Endothelial cell (in vitro differentiated cells): ENCODE results near the gene MED15. TPM values are rescaled to one million over a fixed set of nuclear protein-coding genes. Genes with fewer than 3 reads are reported as not detected.

ENCODE experiments used
- DNase-seq: peaks from one replicate; pipeline ENCODE4 v3.0.0; 2021; ENCODE audit warnings: low spot score
- H3K27ac Mint-ChIP-seq: one replicate; pipeline ENCODE4 v1.8.0; 2021; ENCODE audit warnings: mixed read lengths, inconsistent platforms; ENCODE audit not compliant: unreplicated experiment
- H3K27me3 Mint-ChIP-seq: one replicate; pipeline ENCODE4 v1.8.0; 2021; ENCODE audit warnings: mild to moderate bottlenecking, moderate library complexity, mixed read lengths, inconsistent platforms; ENCODE audit not compliant: unreplicated experiment
- H3K36me3 Mint-ChIP-seq: one replicate; pipeline ENCODE4 v1.8.0; 2021; ENCODE audit warnings: mild to moderate bottlenecking, low read depth, mixed read lengths, inconsistent platforms; ENCODE audit not compliant: unreplicated experiment
- H3K4me1 Mint-ChIP-seq: one replicate; pipeline ENCODE4 v1.8.0; 2021; ENCODE audit warnings: mild to moderate bottlenecking, mixed read lengths, inconsistent platforms; ENCODE audit not compliant: unreplicated experiment
- H3K4me3 Mint-ChIP-seq: one replicate; pipeline ENCODE4 v1.8.0; 2021; ENCODE audit warnings: mild to moderate bottlenecking, mixed read lengths, inconsistent platforms; ENCODE audit not compliant: unreplicated experiment
- H3K9me3 Mint-ChIP-seq: one replicate; pipeline ENCODE4 v1.8.0; 2021; ENCODE audit warnings: mixed read lengths, inconsistent platforms; ENCODE audit not compliant: unreplicated experiment
- CTCF ChIP-seq: fragments of 200-600 bp; sonication (generic); IDR thresholded peaks from one replicate; pipeline ENCODE4 v1.5.0; 2021; ENCODE audit warnings: antibody characterized with exemption; ENCODE audit not compliant: unreplicated experiment
- total RNA-seq: library from RNA; stranded (reverse); fragmentation: NEBNext Ultra II Directional; extraction: Animal tissue kit (Norgen Biotek cat#: 25700); gene quantifications from one replicate; pipeline ENCODE4 v1.2.1, GENCODE V29; 2021; ENCODE audit not compliant: unreplicated experiment

Gene MED15
- total RNA-seq, 1 donor from 2014 or later: 165 TPM

- Mint-ChIP-seq H3K36me3 (no peaks in the 10 kb centered on the region), H3K27me3 (peaks cover 8% of the 10 kb centered on the region), H3K4me3 (no peak overlapping the region), H3K4me1 (no peaks in the 10 kb centered on the region), H3K9me3 (no peaks in the 10 kb centered on the region), H3K27ac (no peak overlapping the region)
- DNase-seq: no peak
- no peak for TF ChIP-seq CTCF
Measured at GRCh38 chr22:20607157-20607907, 99.9 kb downstream of the MED15 start.

- H3K9me3 Mint-ChIP-seq: no peaks in the 10 kb centered on the region
- no peaks in the 10 kb centered on the region for H3K4me1 Mint-ChIP-seq
- no peak for TF ChIP-seq CTCF
- no peak for DNase-seq
- no peaks in the 10 kb centered on the region for H3K36me3 Mint-ChIP-seq
- H3K27ac Mint-ChIP-seq: no peak overlapping the region
- H3K27me3 Mint-ChIP-seq: peaks cover 10% of the 10 kb centered on the region
- no peak overlapping the region for H3K4me3 Mint-ChIP-seq
Measured at GRCh38 chr22:20610243-20610686, 102.9 kb downstream of the MED15 start.

- no peak for DNase-seq
- no peaks in the 10 kb centered on the region for H3K36me3 Mint-ChIP-seq
- H3K27me3 Mint-ChIP-seq: peaks cover 10% of the 10 kb centered on the region
- TF ChIP-seq CTCF: no peak
- H3K4me1 Mint-ChIP-seq: no peaks in the 10 kb centered on the region
- no peaks in the 10 kb centered on the region for H3K9me3 Mint-ChIP-seq
- H3K4me3 Mint-ChIP-seq: no peak overlapping the region
- H3K27ac Mint-ChIP-seq: no peak overlapping the region
Measured at GRCh38 chr22:20610757-20611156, 103.3 kb downstream of the MED15 start.

GRCh38 chr22:20611418-20611817 lies 104.0 kb downstream of the MED15 start:
- DNase-seq: no peak
- Mint-ChIP-seq H3K4me3 (no peak overlapping the region), H3K36me3 (no peaks in the 10 kb centered on the region), H3K27ac (no peak overlapping the region), H3K9me3 (no peaks in the 10 kb centered on the region), H3K4me1 (peaks cover 3% of the 10 kb centered on the region), H3K27me3 (peaks cover 10% of the 10 kb centered on the region)
- no peak for TF ChIP-seq CTCF

GRCh38 chr22:20613301-20613700 lies 105.9 kb downstream of the MED15 start:
- DNase-seq: no peak
- H3K4me1 Mint-ChIP-seq: peaks cover 3% of the 10 kb centered on the region
- H3K27ac Mint-ChIP-seq: no peak overlapping the region
- no peak for TF ChIP-seq CTCF
- H3K4me3 Mint-ChIP-seq: no peak overlapping the region
- H3K9me3 Mint-ChIP-seq: no peaks in the 10 kb centered on the region
- H3K27me3 Mint-ChIP-seq: peaks cover 10% of the 10 kb centered on the region
- no peaks in the 10 kb centered on the region for H3K36me3 Mint-ChIP-seq
